ENCODE results near the gene GNAI1. TPM values are rescaled to one million over a fixed set of nuclear protein-coding genes. Genes with fewer than 3 reads are reported as not detected.

GNAI1 gene
- total RNA-seq, 2 donors from 2014 or later, result 21.5 to 27.0 TPM

DNA sequence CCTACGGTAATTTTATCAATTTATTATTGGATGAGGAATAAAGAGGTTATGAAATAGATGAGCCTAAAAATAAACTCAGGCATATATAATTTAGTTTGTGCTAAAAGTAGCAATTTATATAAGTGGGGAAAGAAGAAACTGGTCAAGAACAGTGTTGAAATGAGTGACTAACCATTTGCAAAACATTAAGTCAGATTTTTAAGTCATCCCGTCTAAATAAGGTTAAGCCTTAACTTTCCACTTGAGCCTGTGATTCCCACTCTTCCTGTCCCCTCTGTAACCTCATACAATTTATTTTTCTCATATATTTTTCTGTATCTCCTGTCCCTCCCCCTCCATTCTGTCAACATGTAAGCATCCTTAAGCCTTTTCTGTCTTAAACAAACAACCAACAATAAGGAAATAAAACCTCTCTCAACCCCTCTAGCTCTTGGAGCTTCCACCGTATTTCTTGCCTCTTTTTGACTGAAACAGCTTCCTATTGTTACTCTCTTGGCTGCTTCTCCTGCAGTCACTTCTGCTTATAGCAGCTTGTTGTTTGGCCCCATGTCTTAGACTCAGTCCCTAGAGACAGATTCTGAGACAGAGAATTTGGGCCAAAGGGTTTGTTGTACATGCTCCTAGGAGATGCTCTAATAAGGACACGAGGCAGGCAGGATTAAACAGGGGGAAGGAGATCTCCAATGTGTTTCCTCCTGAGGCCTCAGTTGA, 109.7 kb downstream of the GNAI1 start:
- no peak overlapping the region for H3K27ac Mint-ChIP-seq
- Histone ChIP-seq H3K27me3 (ENCODE audit: control insufficient read depth, insufficient read depth, low read length, poor library complexity, severe bottlenecking) (no peaks in the 10 kb centered on the region), H3K27ac (ENCODE audit: low read depth, low read length) (no peak overlapping the region), H3K36me3 (ENCODE audit: control insufficient read depth, insufficient read depth, low read length) (no peaks in the 10 kb centered on the region), H3K4me1 (ENCODE audit: control insufficient read depth, insufficient read depth, low read length) (no peaks in the 10 kb centered on the region), H3K4me3 (ENCODE audit: low read length) (no peak overlapping the region), H3K9ac (ENCODE audit: extremely low read depth, low read length, poor library complexity, severe bottlenecking) (no peak overlapping the region), H3K9me3 (ENCODE audit: control insufficient read depth, low read length) (no peaks in the 10 kb centered on the region)
- H3K4me1 Mint-ChIP-seq, result no peaks in the 10 kb centered on the region
- TF ChIP-seq, protein P1, sequence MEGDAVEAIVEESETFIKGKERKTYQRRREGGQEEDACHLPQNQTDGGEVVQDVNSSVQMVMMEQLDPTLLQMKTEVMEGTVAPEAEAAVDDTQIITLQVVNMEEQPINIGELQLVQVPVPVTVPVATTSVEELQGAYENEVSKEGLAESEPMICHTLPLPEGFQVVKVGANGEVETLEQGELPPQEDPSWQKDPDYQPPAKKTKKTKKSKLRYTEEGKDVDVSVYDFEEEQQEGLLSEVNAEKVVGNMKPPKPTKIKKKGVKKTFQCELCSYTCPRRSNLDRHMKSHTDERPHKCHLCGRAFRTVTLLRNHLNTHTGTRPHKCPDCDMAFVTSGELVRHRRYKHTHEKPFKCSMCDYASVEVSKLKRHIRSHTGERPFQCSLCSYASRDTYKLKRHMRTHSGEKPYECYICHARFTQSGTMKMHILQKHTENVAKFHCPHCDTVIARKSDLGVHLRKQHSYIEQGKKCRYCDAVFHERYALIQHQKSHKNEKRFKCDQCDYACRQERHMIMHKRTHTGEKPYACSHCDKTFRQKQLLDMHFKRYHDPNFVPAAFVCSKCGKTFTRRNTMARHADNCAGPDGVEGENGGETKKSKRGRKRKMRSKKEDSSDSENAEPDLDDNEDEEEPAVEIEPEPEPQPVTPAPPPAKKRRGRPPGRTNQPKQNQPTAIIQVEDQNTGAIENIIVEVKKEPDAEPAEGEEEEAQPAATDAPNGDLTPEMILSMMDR (conservative IDR thresholded peaks at IDR 0.05), result no peak
- no peak for DNase-seq
- no peak overlapping the region for H3K4me3 Mint-ChIP-seq
- H3K27me3 Mint-ChIP-seq (ENCODE audit: insufficient read depth), result no peaks in the 10 kb centered on the region
- H3K9me3 Mint-ChIP-seq, result no peaks in the 10 kb centered on the region
- 92% methylated on average over 3 to 4 of the region's 4 CpGs for WGBS, 2 experiments (ENCODE audit: insufficient coverage in 1 of 2, insufficient read length in 1 of 2)
- no peaks in the 10 kb centered on the region for H3K36me3 Mint-ChIP-seq (ENCODE audit: low read depth)

DNA sequence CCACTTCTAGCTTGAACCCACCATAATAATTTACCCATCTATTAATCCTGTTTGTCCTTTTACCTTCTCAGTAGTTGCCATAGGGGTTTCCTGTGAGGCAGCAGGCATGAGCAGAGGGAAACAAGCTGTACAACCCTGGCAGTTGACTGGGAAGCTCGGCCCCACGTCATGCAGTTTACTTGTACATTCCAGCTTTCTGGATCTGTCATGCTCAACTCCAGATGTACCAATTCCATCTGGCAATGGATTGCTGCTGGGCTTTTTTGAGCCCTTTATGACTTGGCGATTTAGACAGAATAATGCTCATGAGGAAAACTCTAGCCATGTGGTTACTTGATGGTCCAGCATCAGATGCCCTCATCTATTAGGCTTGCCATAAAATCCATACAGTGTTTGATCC, 112.5 kb downstream of the GNAI1 start:
- DNase-seq, result no peak
- Histone ChIP-seq H3K27me3 (ENCODE audit: control insufficient read depth, insufficient read depth, low read length, poor library complexity, severe bottlenecking) (no peaks in the 10 kb centered on the region), H3K4me3 (ENCODE audit: low read length) (no peak overlapping the region), H3K36me3 (ENCODE audit: control insufficient read depth, insufficient read depth, low read length) (no peaks in the 10 kb centered on the region), H3K9me3 (ENCODE audit: control insufficient read depth, low read length) (no peaks in the 10 kb centered on the region), H3K9ac (ENCODE audit: extremely low read depth, low read length, poor library complexity, severe bottlenecking) (no peak overlapping the region), H3K4me1 (ENCODE audit: control insufficient read depth, insufficient read depth, low read length) (no peaks in the 10 kb centered on the region), H3K27ac (ENCODE audit: low read depth, low read length) (no peak overlapping the region)
- Mint-ChIP-seq H3K36me3 (ENCODE audit: low read depth) (no peaks in the 10 kb centered on the region), H3K27me3 (ENCODE audit: insufficient read depth) (no peaks in the 10 kb centered on the region), H3K4me3 (no peak overlapping the region), H3K4me1 (no peaks in the 10 kb centered on the region), H3K9me3 (no peaks in the 10 kb centered on the region), H3K27ac (no peak overlapping the region)
- TF ChIP-seq, protein P1 (conservative IDR thresholded peaks at IDR 0.05), result no peak
- WGBS, 2 experiments (ENCODE audit: insufficient coverage in 1 of 2, insufficient read length in 1 of 2), result 90 to 97% methylated on average over 3 of the region's 3 CpGs

DNA sequence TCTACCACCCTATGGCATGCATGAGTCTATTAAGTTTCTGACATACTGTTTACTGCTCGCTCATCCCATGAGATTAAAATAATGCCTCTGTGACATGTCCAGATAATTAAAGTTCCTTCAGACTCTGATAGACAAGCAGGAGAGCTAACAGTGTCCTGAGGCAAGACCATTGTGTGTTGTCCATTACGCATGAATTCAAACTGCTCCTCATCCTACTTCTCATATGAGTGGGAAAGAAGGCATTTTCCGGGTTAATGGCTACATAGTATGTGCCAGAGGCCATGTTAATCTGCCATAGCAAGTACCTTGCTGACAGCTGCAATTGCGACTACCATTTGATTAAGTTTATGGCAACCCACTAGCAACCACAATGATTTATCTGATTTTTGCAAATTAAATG, 113.3 kb downstream of the GNAI1 start:
- H3K27me3 ChIP-seq (ENCODE audit: control insufficient read depth, insufficient read depth, low read length, poor library complexity, severe bottlenecking), result no peaks in the 10 kb centered on the region
- 90 to 92% methylated on average over 4 of the region's 4 CpGs for WGBS, 2 experiments (ENCODE audit: insufficient coverage in 1 of 2, insufficient read length in 1 of 2)
- TF ChIP-seq, protein P1 (conservative IDR thresholded peaks at IDR 0.05), result no peak
- H3K4me1 ChIP-seq (ENCODE audit: control insufficient read depth, insufficient read depth, low read length), result no peaks in the 10 kb centered on the region
- H3K36me3 ChIP-seq (ENCODE audit: control insufficient read depth, insufficient read depth, low read length), result no peaks in the 10 kb centered on the region
- Mint-ChIP-seq H3K9me3 (no peaks in the 10 kb centered on the region), H3K36me3 (ENCODE audit: low read depth) (no peaks in the 10 kb centered on the region), H3K27ac (no peak overlapping the region), H3K4me1 (no peaks in the 10 kb centered on the region), H3K4me3 (no peak overlapping the region), H3K27me3 (ENCODE audit: insufficient read depth) (no peaks in the 10 kb centered on the region)
- H3K27ac ChIP-seq (ENCODE audit: low read depth, low read length), result no peak overlapping the region
- no peaks in the 10 kb centered on the region for H3K9me3 ChIP-seq (ENCODE audit: control insufficient read depth, low read length)
- H3K4me3 ChIP-seq (ENCODE audit: low read length), result no peak overlapping the region
- H3K9ac ChIP-seq (ENCODE audit: extremely low read depth, low read length, poor library complexity, severe bottlenecking), result no peak overlapping the region
- no peak for DNase-seq
